WI38 (cell line): Measurements from ENCODE around the gene PTPN3.

Experiments
- H3K4me3 ChIP-seq: 2 replicates; pipeline ENCODE4 v1.5.1; 2011; ENCODE audit warnings: low read depth, mild to moderate bottlenecking, control low read depth, low read length
- CTCF ChIP-seq: IDR thresholded peaks from 2 replicates; pipeline ENCODE4 v1.5.1; 2012; ENCODE audit warnings: low read depth, mild to moderate bottlenecking, control low read depth, low read length

PTPN3 gene

GRCh38 chr9:109450346-109450745 is 47.8 kb downstream of the PTPN3 start:
- H3K4me3 ChIP-seq, result no peak overlapping the region
- no peak for TF ChIP-seq CTCF

GRCh38 chr9:109449036-109449798 is 48.9 kb downstream of the PTPN3 start:
- H3K4me3 ChIP-seq, result no peak overlapping the region
- TF ChIP-seq CTCF, result no peak

- H3K4me3 ChIP-seq, result no peak overlapping the region
- TF ChIP-seq CTCF, result no peak
These were observed 49.9 kb downstream of the PTPN3 start for GRCh38 chr9:109448223-109448622.

- no peak for TF ChIP-seq CTCF
- H3K4me3 ChIP-seq, result no peak overlapping the region
These were observed 50.6 kb downstream of the PTPN3 start for GRCh38 chr9:109447329-109448076.

- H3K4me3 ChIP-seq, result no peak overlapping the region
- TF ChIP-seq CTCF, result no peak
These were observed 53.3 kb downstream of the PTPN3 start for GRCh38 chr9:109444771-109445320.

- no peak overlapping the region for H3K4me3 ChIP-seq
- TF ChIP-seq CTCF, result no peak
These were observed 55.4 kb downstream of the PTPN3 start for GRCh38 chr9:109442716-109443115.

GRCh38 chr9:109441296-109441695 is 56.8 kb downstream of the PTPN3 start:
- no peak for TF ChIP-seq CTCF
- H3K4me3 ChIP-seq, result no peak overlapping the region
